OCI-LY1 (cell line): Measurements from ENCODE around the gene RAB7A.

ENCODE experiments used
- H2AFZ ChIP-seq: fragments of 200-600 bp; sonication (generic), shearing (Covaris generic); 2 replicates; pipeline ENCODE4 v1.6.0; 2014; ENCODE audit warnings: antibody characterized with exemption, mild to moderate bottlenecking, low read length
- H3F3A ChIP-seq: fragments of 200-600 bp; sonication (generic), shearing (Covaris generic); 2 replicates; pipeline ENCODE4 v1.6.0; 2014; ENCODE audit warnings: mild to moderate bottlenecking, antibody characterized with exemption, low read length, moderate library complexity; ENCODE audit not compliant: insufficient read depth
- H3K27ac ChIP-seq: fragments of 200-600 bp; sonication (generic); 2 replicates; pipeline ENCODE4 v1.5.1; 2014; ENCODE audit warnings: low read length, mixed run types, mild to moderate bottlenecking, low read depth; ENCODE audit not compliant: poor library complexity, severe bottlenecking
- H3K27me3 ChIP-seq: fragments of 200-600 bp; sonication (generic); 2 replicates; pipeline ENCODE4 v1.6.0; 2014; ENCODE audit warnings: antibody characterized with exemption, mild to moderate bottlenecking, low read length, moderate library complexity; ENCODE audit not compliant: insufficient read depth
- H3K36me3 ChIP-seq: fragments of 200-600 bp; sonication (generic); 2 replicates; pipeline ENCODE4 v1.6.1; 2014; ENCODE audit warnings: mild to moderate bottlenecking, antibody characterized with exemption, low read length, moderate library complexity, mixed read lengths; ENCODE audit not compliant: insufficient read depth
- H3K4me1 ChIP-seq: fragments of 200-600 bp; sonication (generic); 2 replicates; pipeline ENCODE4 v1.5.1; 2014; ENCODE audit warnings: mild to moderate bottlenecking, low read length, moderate library complexity; ENCODE audit not compliant: insufficient read depth, severe bottlenecking
- H3K4me2 ChIP-seq: fragments of 200-600 bp; sonication (generic), shearing (Covaris generic); 2 replicates; pipeline ENCODE4 v1.6.1; 2014; ENCODE audit warnings: low read length
- H3K4me3 ChIP-seq: fragments of 200-600 bp; sonication (generic); 2 replicates; pipeline ENCODE4 v1.5.1; 2014; ENCODE audit warnings: low read length, low read depth, mild to moderate bottlenecking, mixed read lengths; ENCODE audit not compliant: poor library complexity, severe bottlenecking
- H3K79me2 ChIP-seq: fragments of 200-600 bp; shearing (Covaris generic); 2 replicates; pipeline ENCODE4 v1.6.1; 2016; ENCODE audit warnings: mixed run types, low read length, mixed read lengths; ENCODE audit not compliant: insufficient read depth
- H3K9ac ChIP-seq: fragments of 200-600 bp; sonication (generic), shearing (Covaris generic); 2 replicates; pipeline ENCODE4 v1.6.1; 2014; ENCODE audit warnings: mild to moderate bottlenecking, low read length, mixed read lengths
- H3K9me2 ChIP-seq: fragments of 200-600 bp; sonication (generic), shearing (Covaris generic); 2 replicates; pipeline ENCODE4 v1.6.1; 2014; ENCODE audit warnings: low read depth, mild to moderate bottlenecking, low read length, mixed read lengths
- H3K9me3 ChIP-seq: fragments of 200-600 bp; shearing (Covaris generic); 2 replicates; pipeline ENCODE4 v1.6.1; 2014; ENCODE audit warnings: low read length, mixed read lengths
- H4K20me1 ChIP-seq: fragments of 200-600 bp; sonication (generic), shearing (Covaris generic); 2 replicates; pipeline ENCODE4 v1.6.0; 2016; ENCODE audit warnings: mild to moderate bottlenecking, low read length; ENCODE audit not compliant: insufficient read depth
- CTCF ChIP-seq: fragments of 200-600 bp; sonication (generic), shearing (Covaris generic); IDR thresholded peaks from 2 replicates; pipeline ENCODE4 v1.5.1; 2017; ENCODE audit warnings: mild to moderate bottlenecking, antibody characterized with exemption, low read length, moderate library complexity, mixed read lengths
- EZH2 ChIP-seq: fragments of 200-600 bp; sonication (generic), shearing (Covaris generic); IDR thresholded peaks from 2 replicates; pipeline ENCODE4 v1.8.0; 2017; ENCODE audit warnings: borderline replicate concordance, mixed run types, mild to moderate bottlenecking, antibody characterized with exemption, low read length, moderate library complexity, mixed read lengths

RAB7A gene

DNA sequence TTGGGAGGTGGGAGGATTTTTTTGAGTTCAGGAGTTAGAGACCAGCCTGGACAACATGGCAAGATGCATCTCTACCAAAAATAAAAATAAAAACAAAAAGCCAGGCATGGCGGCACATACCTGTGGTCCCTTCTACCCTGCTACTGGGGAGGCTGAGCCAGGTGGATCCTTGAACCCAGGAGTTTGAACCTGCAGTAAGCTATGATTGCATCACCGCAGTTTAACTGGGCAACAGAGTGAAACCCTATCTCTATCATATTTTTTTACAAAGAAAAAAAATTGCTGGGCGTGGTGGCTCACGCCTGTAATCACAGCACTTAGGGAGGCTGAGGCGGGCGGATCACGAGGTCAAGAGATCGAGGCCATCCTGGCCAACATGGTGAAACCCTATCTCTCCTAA, 39.5 kb upstream of the RAB7A start:
- Histone ChIP-seq H3K79me2 (no peaks in the 10 kb centered on the region), H3K4me2 (no peak overlapping the region), H4K20me1 (no peaks in the 10 kb centered on the region), H2AFZ (no peak overlapping the region), H3K4me1 (peaks cover 7% of the 10 kb centered on the region), H3K36me3 (no peaks in the 10 kb centered on the region), H3K4me3 (no peak overlapping the region), H3K9me3 (no peaks in the 10 kb centered on the region), H3F3A (no peaks in the 10 kb centered on the region), H3K9me2 (no peaks in the 10 kb centered on the region), H3K27ac (no peak overlapping the region), H3K9ac (no peak overlapping the region), H3K27me3 (peaks cover 5% of the 10 kb centered on the region; the same call in 1 of the 2 replicates)
- TF ChIP-seq EZH2 (no peak), CTCF (no peak)

GRCh38 chr3:128689060-128689459, 36.9 kb upstream of the RAB7A start:
- Histone ChIP-seq H3K27ac (no peak overlapping the region), H3K9me2 (no peaks in the 10 kb centered on the region), H3K4me2 (no peak overlapping the region), H3K36me3 (no peaks in the 10 kb centered on the region), H3F3A (no peaks in the 10 kb centered on the region), H4K20me1 (no peaks in the 10 kb centered on the region), H3K79me2 (no peaks in the 10 kb centered on the region), H2AFZ (no peak overlapping the region), H3K4me1 (no peaks in the 10 kb centered on the region), H3K4me3 (no peak overlapping the region), H3K9ac (no peak overlapping the region), H3K27me3 (peaks cover 15% of the 10 kb centered on the region), H3K9me3 (no peaks in the 10 kb centered on the region)
- no peak for TF ChIP-seq EZH2
- no peak for TF ChIP-seq CTCF

- Histone ChIP-seq H3K4me1 (no peaks in the 10 kb centered on the region), H3K9ac (no peak overlapping the region), H3K9me3 (no peaks in the 10 kb centered on the region), H3K27ac (no peak overlapping the region), H3K9me2 (no peaks in the 10 kb centered on the region), H4K20me1 (no peaks in the 10 kb centered on the region), H3K27me3 (peaks cover 15% of the 10 kb centered on the region), H3K4me2 (no peak overlapping the region), H3K36me3 (no peaks in the 10 kb centered on the region), H3K4me3 (no peak overlapping the region), H3K79me2 (no peaks in the 10 kb centered on the region), H2AFZ (no peak overlapping the region), H3F3A (no peaks in the 10 kb centered on the region)
- TF ChIP-seq EZH2 (no peak), CTCF (no peak)
Measured at GRCh38 chr3:128693696-128694095, 32.3 kb upstream of the RAB7A start.
